ENCODE results near the gene AMHR2.
"Not testable (repeated sequence)": the region's sequence is repeated elsewhere in the genome, so short reads cannot be mapped to it uniquely, and the experiment has no call there.

AMHR2 gene

GRCh38 chr12:53380794-53381730 lies 42.6 kb upstream of the AMHR2 start:
- DNase-seq (ENCODE audit: low read depth), result no peak
- TF ChIP-seq, protein P1, sequence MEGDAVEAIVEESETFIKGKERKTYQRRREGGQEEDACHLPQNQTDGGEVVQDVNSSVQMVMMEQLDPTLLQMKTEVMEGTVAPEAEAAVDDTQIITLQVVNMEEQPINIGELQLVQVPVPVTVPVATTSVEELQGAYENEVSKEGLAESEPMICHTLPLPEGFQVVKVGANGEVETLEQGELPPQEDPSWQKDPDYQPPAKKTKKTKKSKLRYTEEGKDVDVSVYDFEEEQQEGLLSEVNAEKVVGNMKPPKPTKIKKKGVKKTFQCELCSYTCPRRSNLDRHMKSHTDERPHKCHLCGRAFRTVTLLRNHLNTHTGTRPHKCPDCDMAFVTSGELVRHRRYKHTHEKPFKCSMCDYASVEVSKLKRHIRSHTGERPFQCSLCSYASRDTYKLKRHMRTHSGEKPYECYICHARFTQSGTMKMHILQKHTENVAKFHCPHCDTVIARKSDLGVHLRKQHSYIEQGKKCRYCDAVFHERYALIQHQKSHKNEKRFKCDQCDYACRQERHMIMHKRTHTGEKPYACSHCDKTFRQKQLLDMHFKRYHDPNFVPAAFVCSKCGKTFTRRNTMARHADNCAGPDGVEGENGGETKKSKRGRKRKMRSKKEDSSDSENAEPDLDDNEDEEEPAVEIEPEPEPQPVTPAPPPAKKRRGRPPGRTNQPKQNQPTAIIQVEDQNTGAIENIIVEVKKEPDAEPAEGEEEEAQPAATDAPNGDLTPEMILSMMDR (conservative IDR thresholded peaks at IDR 0.05; ENCODE audit: low read depth, low read length), result no peak
- peak overlapping the region; percentile 57 for H3K4me3 ChIP-seq (ENCODE audit: low read length)

DNA sequence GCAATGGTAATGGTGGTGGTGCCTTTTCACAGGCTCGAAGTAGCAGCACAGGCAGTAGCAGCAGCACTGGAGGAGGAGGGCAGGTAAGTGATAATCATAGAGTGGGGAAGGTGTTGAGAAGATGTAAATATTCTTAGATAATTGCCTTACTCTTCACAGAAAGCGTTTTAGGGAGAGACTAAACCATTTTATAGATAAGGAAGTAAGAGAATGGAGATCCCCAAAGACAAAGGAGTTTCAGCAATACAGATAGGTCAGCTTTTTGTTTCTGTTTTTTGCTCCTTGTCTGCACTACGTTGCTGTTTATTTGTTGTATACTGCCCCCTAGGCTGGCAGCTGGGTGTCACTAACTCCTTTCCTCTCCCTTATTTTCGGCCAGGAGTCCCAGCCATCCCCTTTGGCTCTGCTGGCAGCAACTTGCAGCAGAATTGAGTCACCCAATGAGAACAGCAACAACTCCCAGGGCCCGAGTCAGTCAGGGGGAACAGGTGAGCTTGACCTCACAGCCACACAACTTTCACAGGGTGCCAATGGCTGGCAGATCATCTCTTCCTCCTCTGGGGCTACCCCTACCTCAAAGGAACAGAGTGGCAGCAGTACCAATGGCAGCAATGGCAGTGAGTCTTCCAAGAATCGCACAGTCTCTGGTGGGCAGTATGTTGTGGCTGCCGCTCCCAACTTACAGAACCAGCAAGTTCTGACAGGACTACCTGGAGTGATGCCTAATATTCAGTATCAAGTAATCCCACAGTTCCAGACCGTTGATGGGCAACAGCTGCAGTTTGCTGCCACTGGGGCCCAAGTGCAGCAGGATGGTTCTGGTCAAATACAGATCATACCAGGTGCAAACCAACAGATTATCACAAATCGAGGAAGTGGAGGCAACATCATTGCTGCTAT lies 41.7 kb upstream of the AMHR2 start:
- TF ChIP-seq, protein P1 (conservative IDR thresholded peaks at IDR 0.05; ENCODE audit: low read depth, low read length), result peak; percentile 48
- H3K4me3 ChIP-seq (ENCODE audit: low read length), result peak overlapping the region; percentile 57
- no peak for DNase-seq (ENCODE audit: low read depth)

- no peak for DNase-seq (ENCODE audit: low read depth)
- no peak overlapping the region for H3K4me3 ChIP-seq (ENCODE audit: low read length)
- TF ChIP-seq, protein P1 (conservative IDR thresholded peaks at IDR 0.05; ENCODE audit: low read depth, low read length), result no peak
Observed at GRCh38 chr12:53383258-53383657, 40.4 kb upstream of the AMHR2 start.

- H3K4me3 ChIP-seq (ENCODE audit: low read length); DNase-seq (ENCODE audit: low read depth): not testable (repeated sequence)
Observed at GRCh38 chr12:53386381-53386780, 37.3 kb upstream of the AMHR2 start.

DNA sequence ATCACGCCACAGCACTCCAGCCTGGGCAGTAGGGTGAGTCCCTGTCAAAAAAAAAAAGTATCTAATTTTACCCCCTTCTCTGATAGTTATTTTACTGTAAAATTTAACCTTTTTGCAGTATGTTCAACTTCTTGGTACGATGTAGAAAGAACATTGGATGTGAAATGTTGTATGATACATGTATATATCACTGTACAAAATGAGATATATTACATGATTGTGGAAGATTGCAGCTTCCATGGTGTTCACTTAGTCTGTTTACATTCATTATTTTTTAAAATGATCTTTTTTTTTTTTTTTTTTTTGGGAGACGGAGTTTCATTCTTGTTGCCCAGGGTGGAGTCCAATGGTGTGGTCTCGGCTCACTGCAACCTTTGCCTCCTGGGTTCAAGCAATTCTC lies 34.7 kb upstream of the AMHR2 start:
- no peak for DNase-seq (ENCODE audit: low read depth)
- H3K4me3 ChIP-seq (ENCODE audit: low read length), result no peak overlapping the region
- TF ChIP-seq, protein P1 (conservative IDR thresholded peaks at IDR 0.05; ENCODE audit: low read depth, low read length), result no peak

DNA sequence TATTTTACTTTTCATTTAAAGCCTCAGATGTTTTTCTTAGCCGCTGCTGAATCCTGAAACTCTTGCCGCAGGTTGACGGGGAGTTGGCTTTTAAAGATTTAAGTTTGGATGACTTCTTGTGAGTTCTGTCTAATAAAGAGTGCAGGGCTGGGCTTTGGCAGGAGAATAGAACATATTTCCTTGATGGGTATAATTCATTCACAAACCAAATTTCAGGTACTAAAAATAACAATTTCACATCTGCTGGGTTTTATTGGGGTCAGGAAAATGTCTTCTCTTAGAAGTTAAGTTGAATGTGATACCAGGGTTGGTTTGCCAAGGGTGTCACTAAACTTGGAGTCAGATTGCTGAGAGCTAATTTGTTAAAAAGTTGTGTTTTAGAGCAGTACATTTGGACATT lies 34.0 kb upstream of the AMHR2 start:
- no peak for DNase-seq (ENCODE audit: low read depth)
- no peak overlapping the region for H3K4me3 ChIP-seq (ENCODE audit: low read length)
- TF ChIP-seq, protein P1 (conservative IDR thresholded peaks at IDR 0.05; ENCODE audit: low read depth, low read length), result no peak

DNA sequence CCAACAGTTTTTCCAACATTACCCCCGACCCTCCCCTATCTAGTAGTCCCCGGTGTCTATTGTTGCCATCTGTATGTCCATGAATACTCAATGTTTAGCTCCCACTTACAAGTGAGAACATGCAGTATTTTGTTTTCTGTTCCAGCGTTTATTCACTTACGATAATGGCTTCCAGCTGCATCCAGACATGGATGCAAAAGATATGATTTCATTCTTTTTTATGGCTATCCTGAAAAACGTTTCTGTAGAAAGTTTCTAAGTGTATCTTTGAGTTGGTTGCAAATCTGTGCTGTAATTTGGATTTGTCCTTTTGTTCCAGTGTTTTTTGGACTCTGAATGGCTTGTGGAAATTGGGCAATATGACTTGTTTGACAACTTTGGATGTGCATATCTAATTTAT lies 31.9 kb upstream of the AMHR2 start:
- H3K4me3 ChIP-seq (ENCODE audit: low read length), result no peak overlapping the region
- no peak for DNase-seq (ENCODE audit: low read depth)
- TF ChIP-seq, protein P1 (conservative IDR thresholded peaks at IDR 0.05; ENCODE audit: low read depth, low read length), result no peak
